ENCODE results near the gene LMBRD1.

GRCh38 chr6:69735027-69735426, 61.8 kb downstream of the LMBRD1 start:
- TF ChIP-seq, protein P1, sequence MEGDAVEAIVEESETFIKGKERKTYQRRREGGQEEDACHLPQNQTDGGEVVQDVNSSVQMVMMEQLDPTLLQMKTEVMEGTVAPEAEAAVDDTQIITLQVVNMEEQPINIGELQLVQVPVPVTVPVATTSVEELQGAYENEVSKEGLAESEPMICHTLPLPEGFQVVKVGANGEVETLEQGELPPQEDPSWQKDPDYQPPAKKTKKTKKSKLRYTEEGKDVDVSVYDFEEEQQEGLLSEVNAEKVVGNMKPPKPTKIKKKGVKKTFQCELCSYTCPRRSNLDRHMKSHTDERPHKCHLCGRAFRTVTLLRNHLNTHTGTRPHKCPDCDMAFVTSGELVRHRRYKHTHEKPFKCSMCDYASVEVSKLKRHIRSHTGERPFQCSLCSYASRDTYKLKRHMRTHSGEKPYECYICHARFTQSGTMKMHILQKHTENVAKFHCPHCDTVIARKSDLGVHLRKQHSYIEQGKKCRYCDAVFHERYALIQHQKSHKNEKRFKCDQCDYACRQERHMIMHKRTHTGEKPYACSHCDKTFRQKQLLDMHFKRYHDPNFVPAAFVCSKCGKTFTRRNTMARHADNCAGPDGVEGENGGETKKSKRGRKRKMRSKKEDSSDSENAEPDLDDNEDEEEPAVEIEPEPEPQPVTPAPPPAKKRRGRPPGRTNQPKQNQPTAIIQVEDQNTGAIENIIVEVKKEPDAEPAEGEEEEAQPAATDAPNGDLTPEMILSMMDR (IDR thresholded peaks at IDR 0.05 in 4 of 5, conservative IDR thresholded peaks at IDR 0.05 in 1 of 5) = no peak
- TF ChIP-seq POLR2A (IDR thresholded peaks at IDR 0.05) = no peak
